ENCODE measurements around the gene CACNA1B. TPM values are rescaled to one million over a fixed set of nuclear protein-coding genes. Genes with fewer than 3 reads are reported as not detected.

Gene CACNA1B
- total RNA-seq, 6 experiments from 2014 or later = not detected

DNA sequence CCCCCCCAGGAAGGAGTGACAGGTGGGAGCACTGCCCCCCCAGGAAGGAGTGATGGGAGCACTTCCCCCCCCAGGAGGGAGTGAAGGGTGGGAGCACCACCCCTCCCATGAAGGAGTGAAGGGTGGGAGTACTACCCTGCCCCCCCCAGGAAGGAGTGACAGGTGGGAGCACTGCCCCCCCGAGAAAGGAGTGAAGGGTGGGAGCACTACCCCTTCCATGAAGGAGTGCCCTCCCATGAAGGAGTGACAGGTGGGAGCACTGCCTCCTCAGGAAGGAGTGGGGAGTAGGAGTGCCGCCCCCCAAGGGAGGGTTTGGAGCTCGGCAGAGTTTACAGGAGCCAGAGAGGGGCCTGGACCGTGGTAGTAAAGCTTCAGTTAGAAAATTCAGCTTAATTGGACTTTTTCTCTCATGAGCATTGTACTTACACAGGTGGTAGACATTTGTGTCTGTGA, 100.7 kb downstream of the CACNA1B start:
- H3K4me1 Mint-ChIP-seq (ENCODE audit: low read depth) = no peaks in the 10 kb centered on the region
- no peak overlapping the region for H3K4me3 Mint-ChIP-seq
- no peak overlapping the region for H3K27ac Mint-ChIP-seq
- peaks cover 2% of the 10 kb centered on the region; the same call in 1 of the 2 replicates for H3K27me3 Mint-ChIP-seq (ENCODE audit: insufficient read depth)
- TF ChIP-seq, protein P1, sequence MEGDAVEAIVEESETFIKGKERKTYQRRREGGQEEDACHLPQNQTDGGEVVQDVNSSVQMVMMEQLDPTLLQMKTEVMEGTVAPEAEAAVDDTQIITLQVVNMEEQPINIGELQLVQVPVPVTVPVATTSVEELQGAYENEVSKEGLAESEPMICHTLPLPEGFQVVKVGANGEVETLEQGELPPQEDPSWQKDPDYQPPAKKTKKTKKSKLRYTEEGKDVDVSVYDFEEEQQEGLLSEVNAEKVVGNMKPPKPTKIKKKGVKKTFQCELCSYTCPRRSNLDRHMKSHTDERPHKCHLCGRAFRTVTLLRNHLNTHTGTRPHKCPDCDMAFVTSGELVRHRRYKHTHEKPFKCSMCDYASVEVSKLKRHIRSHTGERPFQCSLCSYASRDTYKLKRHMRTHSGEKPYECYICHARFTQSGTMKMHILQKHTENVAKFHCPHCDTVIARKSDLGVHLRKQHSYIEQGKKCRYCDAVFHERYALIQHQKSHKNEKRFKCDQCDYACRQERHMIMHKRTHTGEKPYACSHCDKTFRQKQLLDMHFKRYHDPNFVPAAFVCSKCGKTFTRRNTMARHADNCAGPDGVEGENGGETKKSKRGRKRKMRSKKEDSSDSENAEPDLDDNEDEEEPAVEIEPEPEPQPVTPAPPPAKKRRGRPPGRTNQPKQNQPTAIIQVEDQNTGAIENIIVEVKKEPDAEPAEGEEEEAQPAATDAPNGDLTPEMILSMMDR (IDR thresholded peaks at IDR 0.05) = no peak
- peaks cover 12% of the 10 kb centered on the region; the same call in 1 of the 2 replicates for H3K36me3 Mint-ChIP-seq (ENCODE audit: low read depth)
- DNase-seq = no peak
- peaks cover 48% of the 10 kb centered on the region for H3K9me3 Mint-ChIP-seq

DNA sequence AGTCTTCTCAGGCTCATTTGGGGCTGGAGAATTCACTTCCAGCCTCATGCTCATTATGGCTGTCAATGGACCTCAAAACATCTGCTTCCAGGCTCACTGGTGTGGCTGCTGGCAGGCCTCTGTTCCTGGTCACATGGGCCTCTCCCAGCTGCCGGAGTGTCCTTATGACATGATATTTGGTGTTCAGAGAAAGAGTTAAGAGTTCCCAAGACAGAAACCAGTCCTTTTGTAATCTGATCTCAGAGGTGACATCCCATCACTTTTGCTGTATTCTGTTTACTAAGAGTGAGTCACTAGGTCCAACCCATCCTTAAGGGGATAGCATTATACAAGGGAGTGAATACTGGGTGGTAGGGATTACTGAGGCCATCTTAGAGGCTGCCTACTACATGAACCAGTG, 104.6 kb downstream of the CACNA1B start:
- H3K36me3 Mint-ChIP-seq (ENCODE audit: low read depth) = peaks cover 8% of the 10 kb centered on the region; the same call in 1 of the 2 replicates
- H3K27me3 Mint-ChIP-seq (ENCODE audit: insufficient read depth) = peaks cover 4% of the 10 kb centered on the region
- H3K4me1 Mint-ChIP-seq (ENCODE audit: low read depth) = no peaks in the 10 kb centered on the region
- TF ChIP-seq, protein P1 (IDR thresholded peaks at IDR 0.05) = no peak
- H3K27ac Mint-ChIP-seq = no peak overlapping the region
- peaks cover 48% of the 10 kb centered on the region for H3K9me3 Mint-ChIP-seq
- no peak for DNase-seq
- no peak overlapping the region for H3K4me3 Mint-ChIP-seq

DNA sequence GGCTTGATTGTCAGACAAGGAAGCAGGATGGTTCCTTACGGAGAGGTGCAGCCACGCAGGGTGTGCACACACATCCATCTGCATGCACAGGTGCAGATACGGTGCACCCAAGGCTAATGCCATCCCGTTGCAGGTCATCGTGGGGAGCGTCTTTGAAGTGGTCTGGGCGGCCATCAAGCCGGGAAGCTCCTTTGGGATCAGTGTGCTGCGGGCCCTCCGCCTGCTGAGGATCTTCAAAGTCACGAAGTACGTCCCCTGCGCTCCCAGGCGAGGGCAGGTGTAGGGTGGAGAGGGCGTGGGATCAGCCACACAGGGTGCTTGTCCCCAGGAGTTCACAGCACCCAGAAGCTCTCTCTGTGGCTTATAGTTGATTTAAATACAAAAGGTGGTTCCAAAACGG, 106.4 kb downstream of the CACNA1B start:
- H3K27ac Mint-ChIP-seq = no peak overlapping the region
- peaks cover 54% of the 10 kb centered on the region for H3K9me3 Mint-ChIP-seq
- no peak overlapping the region for H3K4me3 Mint-ChIP-seq
- H3K36me3 Mint-ChIP-seq (ENCODE audit: low read depth) = peaks cover 14% of the 10 kb centered on the region; the same call in 1 of the 2 replicates
- peaks cover 6% of the 10 kb centered on the region; the same call in 1 of the 2 replicates for H3K27me3 Mint-ChIP-seq (ENCODE audit: insufficient read depth)
- TF ChIP-seq, protein P1 (IDR thresholded peaks at IDR 0.05) = no peak
- DNase-seq = no peak
- no peaks in the 10 kb centered on the region for H3K4me1 Mint-ChIP-seq (ENCODE audit: low read depth)

DNA sequence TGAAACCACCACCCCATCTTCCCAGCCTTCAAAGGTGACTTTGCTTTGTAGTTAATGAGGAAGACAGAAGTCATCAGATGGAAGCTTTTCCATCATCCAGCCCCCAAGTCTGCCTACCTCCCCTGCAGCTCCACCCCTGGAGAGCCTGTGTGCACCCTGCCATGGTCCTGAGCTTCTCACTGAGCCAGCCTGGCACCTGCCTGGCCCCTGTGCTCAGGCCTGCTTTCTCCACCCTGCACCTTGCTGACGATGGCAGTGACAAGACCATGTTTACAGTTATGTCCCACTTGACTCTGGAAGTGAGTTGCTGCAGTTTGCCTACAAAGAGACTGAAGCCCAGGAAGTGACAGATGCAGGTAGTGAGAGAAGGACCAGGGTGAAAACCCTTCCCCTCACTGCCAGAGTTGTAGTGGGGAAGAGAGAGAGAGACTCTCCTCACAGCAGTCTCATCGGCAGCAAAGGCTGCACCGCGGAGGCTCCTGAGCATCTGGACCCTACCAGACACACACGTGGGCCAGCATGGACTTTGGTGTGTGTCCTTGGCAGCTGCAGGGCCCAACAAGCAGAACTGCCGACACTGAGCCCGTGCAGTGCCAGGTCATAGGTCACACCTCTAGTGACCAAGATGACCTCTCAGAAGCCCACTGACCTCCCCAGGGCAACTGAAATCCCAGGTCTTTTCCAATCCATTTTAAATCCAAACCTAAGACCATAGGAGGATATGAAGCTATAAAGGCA, 107.1 kb downstream of the CACNA1B start:
- Mint-ChIP-seq H3K4me1 (ENCODE audit: low read depth) (no peaks in the 10 kb centered on the region), H3K36me3 (ENCODE audit: low read depth) (peaks cover 18% of the 10 kb centered on the region; the same call in 1 of the 2 replicates), H3K4me3 (no peak overlapping the region), H3K27ac (no peak overlapping the region), H3K9me3 (peaks cover 59% of the 10 kb centered on the region), H3K27me3 (ENCODE audit: insufficient read depth) (peaks cover 6% of the 10 kb centered on the region; the same call in 1 of the 2 replicates)
- DNase-seq = no peak
- TF ChIP-seq, protein P1 (IDR thresholded peaks at IDR 0.05) = no peak

DNA sequence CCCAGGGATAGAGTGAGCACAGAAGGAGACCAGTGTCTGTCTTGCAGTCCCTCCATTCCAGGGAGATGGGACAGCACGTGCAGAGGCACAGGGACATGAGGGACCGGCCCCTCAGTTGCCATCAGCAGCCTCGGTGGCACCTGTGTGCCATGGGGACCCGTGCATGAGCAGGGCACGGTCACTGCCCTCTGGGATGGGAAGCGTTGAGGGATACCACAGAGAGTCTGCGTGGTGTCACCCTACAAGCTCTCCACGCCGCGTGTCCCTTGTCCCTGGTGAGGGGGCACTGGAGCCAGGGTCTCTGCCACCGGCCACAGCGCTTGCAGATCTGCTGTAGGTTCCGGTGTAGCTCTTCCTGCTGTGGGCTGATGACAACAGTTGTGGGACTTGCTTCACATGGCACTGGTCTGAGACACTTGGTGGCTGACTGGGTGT, 108.1 kb downstream of the CACNA1B start:
- Mint-ChIP-seq H3K36me3 (ENCODE audit: low read depth) (peaks cover 18% of the 10 kb centered on the region; the same call in 1 of the 2 replicates), H3K4me3 (no peak overlapping the region), H3K4me1 (ENCODE audit: low read depth) (no peaks in the 10 kb centered on the region), H3K9me3 (peaks cover 67% of the 10 kb centered on the region), H3K27ac (no peak overlapping the region), H3K27me3 (ENCODE audit: insufficient read depth) (peaks cover 7% of the 10 kb centered on the region; the same call in 1 of the 2 replicates)
- TF ChIP-seq, protein P1 (IDR thresholded peaks at IDR 0.05) = no peak
- no peak for DNase-seq

Data from HFFc6 (cell line).